ENCODE results near the gene ABLIM1.

- TF ChIP-seq CTCF (IDR thresholded peaks at IDR 0.05), result no peak
- TF ChIP-seq REST (IDR thresholded peaks at IDR 0.05; ENCODE audit: insufficient read depth in 1 of 2, low read depth in 2 of 2, low read length in 1 of 2), result peak in 1 of 2 experiments; percentile 28; a peak in 1 of 4 replicates
Observed at GRCh38 chr10:114706458-114707055, 48.5 kb upstream of the ABLIM1 start.

Data from Panc1 (cell line).